Activated CD4-positive, alpha-beta T cell treated with anti-CD3 and anti-CD28 coated beads, Interleukin-2, amount 10 ng/mL, durations not matched to agents 7 days and 5 days (primary cell): Measurements from ENCODE around the gene NEO1. TPM values are rescaled to one million over a fixed set of nuclear protein-coding genes. Genes with fewer than 3 reads are reported as not detected.

ENCODE experiments used
- CTCF ChIA-PET: fragments of 350-600 bp; sonication (Branson Sonifier 250); formaldehyde crosslinking; loops from one replicate; lab custom pipeline; 2021; ENCODE audit warnings: antibody characterized with exemption; lab: Charles Lee
- POLR2A ChIA-PET: fragments of 350-600 bp; sonication (Branson Sonifier 250); formaldehyde crosslinking; loops from one replicate; lab custom pipeline; 2021; ENCODE audit warnings: antibody characterized with exemption; lab: Charles Lee
- DNase-seq: peaks from one replicate; pipeline ENCODE4 v3.0.0-alpha.2; 2020
- H3K27ac Mint-ChIP-seq: one replicate; pipeline ENCODE4 v1.8.0; 2021; ENCODE audit warnings: mild to moderate bottlenecking, moderate library complexity, mixed read lengths
- H3K27me3 Mint-ChIP-seq: one replicate; pipeline ENCODE4 v1.8.0; 2021; ENCODE audit warnings: mixed read lengths
- H3K36me3 Mint-ChIP-seq: one replicate; pipeline ENCODE4 v1.8.0; 2021; ENCODE audit warnings: low read depth, mixed read lengths
- H3K4me1 Mint-ChIP-seq: one replicate; pipeline ENCODE4 v1.8.0; 2021; ENCODE audit warnings: mixed read lengths
- H3K4me3 Mint-ChIP-seq: one replicate; pipeline ENCODE4 v1.8.0; 2021; ENCODE audit warnings: mild to moderate bottlenecking, moderate library complexity, mixed read lengths
- H3K9me3 Mint-ChIP-seq: one replicate; pipeline ENCODE4 v1.8.0; 2021; ENCODE audit warnings: mixed read lengths
- total RNA-seq, 2 experiments: library from RNA; stranded (reverse); gene quantifications; one replicate each; pipeline ENCODE4 v1.2.3, GENCODE V29; 2021

Gene NEO1
- total RNA-seq, 2 experiments from 2014 or later = 4.3 to 5.8 TPM

DNA sequence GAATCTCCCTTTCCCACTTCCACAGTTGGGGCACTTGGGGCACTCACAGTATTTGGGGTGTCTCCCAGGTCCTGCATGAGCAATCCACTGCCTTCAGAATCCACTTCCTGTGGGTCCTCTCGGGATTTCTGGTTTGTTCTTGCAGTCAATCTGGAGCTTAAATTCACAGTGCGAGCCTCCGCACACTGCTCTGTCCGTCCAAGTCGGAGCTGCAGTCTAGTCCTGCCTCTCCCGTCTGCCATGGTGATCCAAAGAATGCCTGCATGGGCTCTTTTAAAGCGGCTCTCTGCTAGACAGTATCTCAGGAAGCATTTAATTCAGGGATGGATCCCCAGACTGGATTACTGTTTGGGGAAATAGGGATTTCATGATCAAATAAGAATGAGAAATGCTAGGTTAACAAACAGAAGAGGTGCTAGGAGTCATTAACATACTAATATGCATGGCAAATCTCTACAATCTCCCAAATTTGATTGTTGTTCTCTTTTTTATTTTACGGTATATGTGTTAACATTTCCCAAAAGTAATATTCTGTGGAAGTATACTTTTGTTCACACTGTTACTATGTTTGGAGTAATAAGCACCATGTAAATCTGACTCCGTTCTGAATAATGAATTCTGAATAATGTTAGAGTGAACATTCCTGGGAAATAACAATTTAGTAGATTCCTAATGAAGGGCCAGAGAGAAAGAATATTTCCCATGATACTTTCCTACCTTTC, 174.0 kb downstream of the NEO1 start:
- POLR2A ChIA-PET = no interaction called here
- H3K27ac Mint-ChIP-seq = no peak overlapping the region

DNA sequence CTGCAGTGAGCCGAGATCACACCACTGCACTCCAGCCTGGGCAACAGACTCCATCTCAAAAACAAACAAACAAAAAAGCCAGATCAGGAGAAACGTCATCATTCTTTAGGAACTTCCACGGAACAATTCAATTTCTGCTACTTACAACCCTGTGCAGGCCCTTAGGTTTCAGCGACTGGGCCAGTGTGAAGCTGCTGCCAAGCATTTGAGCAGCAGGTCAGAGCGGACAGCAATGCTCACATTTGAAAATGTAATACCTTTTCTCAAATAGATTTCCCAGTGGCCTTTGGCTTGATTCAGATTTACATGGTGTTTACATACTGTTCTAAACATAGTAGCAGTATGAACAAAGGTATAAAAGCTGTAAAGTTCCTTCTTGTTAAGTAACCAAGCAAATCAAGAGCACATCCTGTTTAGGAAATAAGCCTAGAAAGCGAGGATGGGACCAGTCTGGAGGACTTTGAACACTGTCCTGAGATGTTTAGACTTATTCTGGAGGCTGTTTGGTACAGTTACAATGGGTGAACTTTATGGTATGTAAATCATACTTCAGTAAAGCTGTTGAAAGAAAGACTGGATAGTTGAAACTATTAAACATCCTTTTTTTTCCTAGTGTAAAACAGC, 175.3 kb downstream of the NEO1 start:
- POLR2A ChIA-PET = no interaction called here

More for the DNA sequence above, 174.0 kb downstream of the NEO1 start:
- Mint-ChIP-seq H3K27me3 (peaks cover 7% of the 10 kb centered on the region), H3K4me1 (peaks cover 9% of the 10 kb centered on the region), H3K4me3 (no peak overlapping the region), H3K36me3 (peaks cover 4% of the 10 kb centered on the region), H3K9me3 (peaks cover 11% of the 10 kb centered on the region)
- CTCF ChIA-PET = interaction anchor here (1.0 to 2.5 kb wide), 2 partner anchors 15 to 999 kb away, joined by 3 to 8 read pairs; no protein-coding TSS in a partner anchor
- no peak for DNase-seq

GRCh38 chr15:73228128-73228646, 175.9 kb downstream of the NEO1 start:
- H3K4me3 Mint-ChIP-seq = no peak overlapping the region
- H3K27me3 Mint-ChIP-seq = peaks cover 7% of the 10 kb centered on the region
- no peak for DNase-seq
- POLR2A ChIA-PET = no interaction called here
- CTCF ChIA-PET = no interaction called here
- H3K4me1 Mint-ChIP-seq = peaks cover 7% of the 10 kb centered on the region
- peaks cover 4% of the 10 kb centered on the region for H3K9me3 Mint-ChIP-seq
- H3K27ac Mint-ChIP-seq = no peak overlapping the region
- peaks cover 2% of the 10 kb centered on the region for H3K36me3 Mint-ChIP-seq

More for the DNA sequence above, 175.3 kb downstream of the NEO1 start:
- Mint-ChIP-seq H3K27ac (no peak overlapping the region), H3K9me3 (peaks cover 9% of the 10 kb centered on the region), H3K4me1 (peaks cover 9% of the 10 kb centered on the region), H3K27me3 (peaks cover 7% of the 10 kb centered on the region), H3K4me3 (no peak overlapping the region), H3K36me3 (peaks cover 4% of the 10 kb centered on the region)
- CTCF ChIA-PET = interaction anchor here (0.7 kb wide), 1 partner anchor 64 kb away, joined by 3 read pairs; no protein-coding TSS in a partner anchor
- DNase-seq = no peak

DNA sequence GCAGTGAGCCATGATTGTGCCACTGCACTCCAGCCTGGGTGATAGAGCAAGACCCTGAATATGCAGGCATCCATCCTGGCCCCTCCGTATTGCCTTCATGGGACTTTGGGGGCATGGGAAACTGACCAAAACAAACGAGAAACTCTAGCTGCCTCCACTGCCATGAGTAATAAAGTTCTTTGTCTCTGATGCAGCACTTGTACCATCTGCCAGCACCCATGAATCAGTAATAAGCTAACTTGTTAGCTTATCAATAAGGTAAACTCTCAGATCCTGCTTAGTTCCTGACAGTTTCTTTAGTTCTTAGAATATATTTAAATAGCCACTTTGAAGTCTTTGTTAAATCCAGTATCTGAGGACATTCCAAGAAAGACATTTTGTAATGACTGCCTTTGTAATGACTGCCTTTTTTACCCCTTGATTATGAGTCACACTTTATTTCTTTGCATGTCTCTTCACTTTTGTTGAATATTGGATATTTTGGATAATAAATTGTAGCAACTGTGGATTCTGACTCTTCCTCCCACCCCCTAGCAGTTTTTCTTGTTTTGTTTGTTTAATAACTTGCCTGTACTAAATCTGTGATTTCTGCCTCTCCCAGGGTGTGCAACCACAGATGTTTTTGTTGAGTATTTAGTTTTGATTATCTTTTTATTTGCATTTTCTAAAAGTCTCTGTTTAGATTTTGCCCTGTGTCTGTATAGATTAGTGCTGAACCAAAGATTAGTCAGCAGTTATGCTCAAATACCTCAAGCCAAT, 179.6 kb downstream of the NEO1 start:
- no peak overlapping the region for H3K4me3 Mint-ChIP-seq
- H3K27me3 Mint-ChIP-seq = peaks cover 7% of the 10 kb centered on the region
- peaks cover 1% of the 10 kb centered on the region for H3K4me1 Mint-ChIP-seq
- ChIA-PET POLR2A (interaction anchor here (0.7 kb wide), 1 partner anchor 30 kb away, joined by 3 read pairs; no protein-coding TSS in a partner anchor), CTCF (interaction anchor here (0.6 kb wide), 1 partner anchor 1855 kb away, joined by 3 read pairs; no protein-coding TSS in a partner anchor)
- peaks cover 2% of the 10 kb centered on the region for H3K36me3 Mint-ChIP-seq
- H3K9me3 Mint-ChIP-seq = no peaks in the 10 kb centered on the region
- H3K27ac Mint-ChIP-seq = no peak overlapping the region
- DNase-seq = no peak

DNA sequence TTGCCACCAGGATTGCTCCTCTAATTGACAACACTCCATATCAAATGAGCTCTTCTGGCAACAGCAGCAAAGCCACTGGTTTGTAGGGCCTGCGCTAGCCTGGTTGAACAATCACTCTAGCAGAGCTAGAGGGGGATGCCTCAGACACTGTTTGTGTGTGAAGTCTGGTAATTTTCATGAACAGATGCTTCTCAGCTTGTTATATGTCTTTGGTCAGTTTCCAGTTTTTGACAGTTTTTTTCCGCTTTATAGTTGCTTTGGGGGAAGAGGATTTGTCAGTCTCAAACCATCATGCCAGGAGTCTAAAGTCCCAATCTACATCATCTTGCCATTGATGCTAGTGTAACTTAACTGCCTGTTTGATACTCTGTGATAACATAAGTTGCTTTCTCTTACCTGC, 180.5 kb downstream of the NEO1 start:
- POLR2A ChIA-PET = no interaction called here

DNA sequence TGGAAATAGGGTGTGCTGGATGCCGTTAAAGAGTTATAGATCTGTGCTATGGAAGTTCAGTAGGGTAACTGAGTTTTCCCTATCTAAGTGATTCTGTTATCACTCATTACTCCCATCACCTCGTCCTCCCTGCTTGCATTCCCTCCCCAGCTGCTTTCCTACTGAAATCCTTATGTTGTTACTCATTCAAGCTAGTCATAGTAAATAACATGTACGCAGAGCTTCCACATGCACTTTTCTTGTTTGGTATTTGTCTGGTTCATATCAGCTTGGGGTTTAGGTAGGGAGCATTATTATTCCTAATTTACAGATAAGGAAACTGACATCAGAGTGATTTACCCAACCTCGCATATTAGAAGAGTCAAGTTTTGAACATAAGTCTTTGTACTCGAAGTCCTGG, 181.4 kb downstream of the NEO1 start:
- Mint-ChIP-seq H3K4me3 (no peak overlapping the region), H3K36me3 (peaks cover 2% of the 10 kb centered on the region), H3K27me3 (peaks cover 7% of the 10 kb centered on the region), H3K9me3 (no peaks in the 10 kb centered on the region), H3K4me1 (peaks cover 2% of the 10 kb centered on the region), H3K27ac (no peak overlapping the region)
- DNase-seq = no peak
- POLR2A ChIA-PET = no interaction called here
- CTCF ChIA-PET = no interaction called here

More for the DNA sequence above, 180.5 kb downstream of the NEO1 start:
- Mint-ChIP-seq H3K27me3 (peaks cover 7% of the 10 kb centered on the region), H3K4me1 (no peaks in the 10 kb centered on the region), H3K27ac (no peak overlapping the region), H3K9me3 (no peaks in the 10 kb centered on the region), H3K36me3 (peaks cover 2% of the 10 kb centered on the region), H3K4me3 (no peak overlapping the region)
- CTCF ChIA-PET = interaction anchor here (0.6 kb wide), 1 partner anchor 235 kb away, joined by 3 read pairs; no protein-coding TSS in a partner anchor
- DNase-seq = no peak

DNA sequence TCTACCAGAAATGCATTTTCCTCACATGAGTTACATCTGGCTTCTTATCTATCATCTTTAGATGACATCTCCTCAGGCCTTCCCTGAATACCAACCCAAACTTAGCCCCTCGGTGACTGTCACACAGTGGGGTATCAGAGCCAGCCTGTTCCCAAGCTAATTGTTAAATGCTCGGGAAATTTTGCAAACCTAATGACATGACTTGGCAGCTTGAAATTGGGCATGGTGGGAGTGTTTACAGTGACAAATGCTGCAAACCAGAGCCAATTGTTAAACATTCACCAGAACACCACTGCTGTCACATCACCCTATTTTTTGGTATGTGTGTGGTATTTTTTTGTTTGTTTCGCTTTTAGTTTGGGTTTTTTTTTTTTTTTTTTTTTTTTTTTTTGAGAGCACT, 185.6 kb downstream of the NEO1 start:
- no peak for DNase-seq
- Mint-ChIP-seq H3K36me3 (no peaks in the 10 kb centered on the region), H3K9me3 (no peaks in the 10 kb centered on the region), H3K27me3 (no peaks in the 10 kb centered on the region), H3K4me1 (peaks cover 2% of the 10 kb centered on the region), H3K4me3 (no peak overlapping the region), H3K27ac (no peak overlapping the region)
- POLR2A ChIA-PET = no interaction called here
- CTCF ChIA-PET = interaction anchor here (1.4 kb wide), 1 partner anchor 28 kb away, joined by 5 read pairs; no protein-coding TSS in a partner anchor

GRCh38 chr15:73239564-73240215, 187.4 kb downstream of the NEO1 start:
- POLR2A ChIA-PET = no interaction called here
- Mint-ChIP-seq H3K4me3 (no peak overlapping the region), H3K9me3 (no peaks in the 10 kb centered on the region), H3K27ac (no peak overlapping the region), H3K36me3 (no peaks in the 10 kb centered on the region), H3K27me3 (no peaks in the 10 kb centered on the region), H3K4me1 (peaks cover 8% of the 10 kb centered on the region)
- no peak for DNase-seq
- CTCF ChIA-PET = interaction anchor here (0.7 to 2.3 kb wide), 3 partner anchors 29 to 556 kb away, joined by 3 to 7 read pairs (median 5); no protein-coding TSS in a partner anchor

GRCh38 chr15:73240866-73241499, 188.7 kb downstream of the NEO1 start:
- H3K27ac Mint-ChIP-seq = no peak overlapping the region
- H3K9me3 Mint-ChIP-seq = no peaks in the 10 kb centered on the region
- CTCF ChIA-PET = interaction anchor here (0.7 to 3.7 kb wide), 9 partner anchors 10 to 395 kb away, joined by 3 to 17 read pairs (median 5); no protein-coding TSS in a partner anchor

GRCh38 chr15:73244333-73244732, 192.1 kb downstream of the NEO1 start:
- Mint-ChIP-seq H3K27ac (no peak overlapping the region), H3K27me3 (no peaks in the 10 kb centered on the region), H3K4me1 (peaks cover 6% of the 10 kb centered on the region), H3K9me3 (no peaks in the 10 kb centered on the region), H3K4me3 (no peak overlapping the region), H3K36me3 (no peaks in the 10 kb centered on the region)
- peak; percentile 49 for DNase-seq
- ChIA-PET CTCF (interaction anchor here (1.2 kb wide), 1 partner anchor 14 kb away, joined by 7 read pairs; no protein-coding TSS in a partner anchor), POLR2A (no interaction called here)

More at GRCh38 chr15:73240866-73241499, 188.7 kb downstream of the NEO1 start:
- DNase-seq = peak; percentile 84
- Mint-ChIP-seq H3K4me1 (peaks cover 8% of the 10 kb centered on the region), H3K36me3 (no peaks in the 10 kb centered on the region), H3K4me3 (no peak overlapping the region), H3K27me3 (no peaks in the 10 kb centered on the region)
- POLR2A ChIA-PET = interaction anchor here (0.6 kb wide), 1 partner anchor 456 kb away, joined by 8 read pairs; no protein-coding TSS in a partner anchor

DNA sequence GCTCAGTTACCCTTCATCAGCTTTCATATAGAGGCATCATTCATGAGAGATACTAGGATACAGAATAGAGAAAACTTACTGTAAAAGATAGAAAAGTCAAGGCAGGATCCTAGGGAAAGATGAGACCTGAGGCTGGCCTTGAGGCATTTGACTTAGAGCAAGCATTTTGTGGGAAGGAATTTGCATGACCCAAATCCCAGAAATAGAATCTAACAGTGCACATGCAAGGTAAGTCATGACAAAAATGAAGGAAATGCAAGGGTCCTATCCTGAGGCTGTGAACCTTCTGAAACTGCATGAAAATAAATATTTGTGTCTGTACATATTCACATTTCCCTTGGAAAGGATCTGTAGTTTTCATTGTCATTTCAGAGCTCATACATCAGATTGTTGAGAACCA, 194.2 kb downstream of the NEO1 start:
- CTCF ChIA-PET = interaction anchor here (0.9 to 1.0 kb wide), 2 partner anchors 22 to 27 kb away, joined by 3 read pairs; no protein-coding TSS in a partner anchor
- DNase-seq = no peak
- Mint-ChIP-seq H3K9me3 (no peaks in the 10 kb centered on the region), H3K27ac (no peak overlapping the region), H3K36me3 (no peaks in the 10 kb centered on the region), H3K4me3 (no peak overlapping the region), H3K4me1 (peaks cover 6% of the 10 kb centered on the region), H3K27me3 (no peaks in the 10 kb centered on the region)
- POLR2A ChIA-PET = no interaction called here
